ENCODE data around the gene FUBP3.
"Not testable (repeated sequence)": the region's sequence is repeated elsewhere in the genome, so short reads cannot be mapped to it uniquely, and the experiment has no call there.

Gene FUBP3

GRCh38 chr9:130672933-130673615 lies 93.7 kb downstream of the FUBP3 start:
- H3K27ac ChIP-seq, result no peak overlapping the region
- no peak for DNase-seq (ENCODE audit: low read depth, low spot score)

GRCh38 chr9:130675396-130675795 lies 96.0 kb downstream of the FUBP3 start:
- no peak for DNase-seq (ENCODE audit: low read depth, low spot score)
- no peak overlapping the region for H3K27ac ChIP-seq

GRCh38 chr9:130677252-130677651 lies 97.9 kb downstream of the FUBP3 start:
- no peak for DNase-seq (ENCODE audit: low read depth, low spot score)
- H3K27ac ChIP-seq, result no peak overlapping the region

GRCh38 chr9:130680836-130681768 lies 101.7 kb downstream of the FUBP3 start:
- H3K27ac ChIP-seq, result no peak overlapping the region
- DNase-seq (ENCODE audit: low read depth, low spot score), result peak; percentile 52

- DNase-seq (ENCODE audit: low read depth, low spot score), result no peak
- H3K27ac ChIP-seq, result no peak overlapping the region
These were observed 102.5 kb downstream of the FUBP3 start for GRCh38 chr9:130681769-130682420.

- H3K27ac ChIP-seq, result no peak overlapping the region
- no peak for DNase-seq (ENCODE audit: low read depth, low spot score)
These were observed 103.2 kb downstream of the FUBP3 start for GRCh38 chr9:130682421-130683121.

- H3K27ac ChIP-seq, result no peak overlapping the region
- no peak for DNase-seq (ENCODE audit: low read depth, low spot score)
These were observed 105.7 kb downstream of the FUBP3 start for GRCh38 chr9:130685104-130685503.

GRCh38 chr9:130685945-130686344 lies 106.6 kb downstream of the FUBP3 start:
- H3K27ac ChIP-seq; DNase-seq (ENCODE audit: low read depth, low spot score): not testable (repeated sequence)

GRCh38 chr9:130687615-130688014 lies 108.2 kb downstream of the FUBP3 start:
- no peak overlapping the region for H3K27ac ChIP-seq
- no peak for DNase-seq (ENCODE audit: low read depth, low spot score)

Data from epithelial cell of prostate (primary cell).